Globus pallidus (tissue), 1 donor: Measurements from ENCODE around the gene GPC6.

Experiments used
- DNase-seq: peaks from one replicate; pipeline ENCODE4 v3.0.0-alpha.2; 2015; ENCODE audit warnings: low spot score

Gene GPC6

DNA sequence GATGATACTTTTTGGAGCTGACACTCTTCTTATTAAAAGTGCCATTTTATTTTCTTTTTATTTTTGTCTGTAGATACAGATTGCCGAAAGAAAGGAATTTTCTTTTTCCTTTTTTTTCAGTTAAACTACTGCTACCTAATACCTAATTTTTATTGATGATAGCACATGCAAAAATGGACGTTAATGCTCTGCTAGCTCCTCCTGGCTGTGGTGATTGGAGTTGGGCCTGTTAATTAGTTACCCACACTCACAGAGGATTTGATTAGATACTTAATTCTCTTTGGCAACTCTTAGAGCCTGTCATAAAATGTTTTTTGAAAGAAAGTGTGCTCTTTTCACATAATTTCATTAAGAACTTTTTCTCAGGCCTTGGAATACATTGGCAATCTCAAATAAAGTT, 886.1 kb downstream of the GPC6 start:
- no peak for DNase-seq

GRCh38 chr13:94113245-94113644, 886.6 kb downstream of the GPC6 start:
- DNase-seq = no peak

GRCh38 chr13:94114166-94114565, 887.6 kb downstream of the GPC6 start:
- DNase-seq = no peak

GRCh38 chr13:94115054-94115453, 888.4 kb downstream of the GPC6 start:
- no peak for DNase-seq

- DNase-seq = no peak
Measured at GRCh38 chr13:94119360-94119936, 892.8 kb downstream of the GPC6 start.

DNA sequence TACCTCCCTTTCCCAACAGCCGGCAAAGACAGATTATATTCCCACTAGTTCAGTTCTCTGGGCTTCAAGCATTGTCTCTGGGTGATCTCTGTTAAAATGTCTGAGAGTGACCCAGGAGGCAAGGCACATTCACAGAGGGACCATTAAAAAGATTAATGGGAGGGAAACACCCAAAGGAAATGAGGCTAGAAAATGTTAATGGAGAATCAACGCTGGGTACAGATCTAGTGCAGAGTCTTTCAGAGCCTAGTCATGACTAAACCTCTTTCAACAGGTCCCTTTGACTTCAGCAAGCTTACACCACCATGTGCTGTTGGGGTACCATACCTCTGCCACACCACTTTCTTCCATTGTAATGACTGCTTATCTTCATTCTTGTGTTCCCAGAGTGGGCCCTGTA, 894.3 kb downstream of the GPC6 start:
- no peak for DNase-seq

GRCh38 chr13:94121686-94122085, 895.1 kb downstream of the GPC6 start:
- DNase-seq = no peak

DNA sequence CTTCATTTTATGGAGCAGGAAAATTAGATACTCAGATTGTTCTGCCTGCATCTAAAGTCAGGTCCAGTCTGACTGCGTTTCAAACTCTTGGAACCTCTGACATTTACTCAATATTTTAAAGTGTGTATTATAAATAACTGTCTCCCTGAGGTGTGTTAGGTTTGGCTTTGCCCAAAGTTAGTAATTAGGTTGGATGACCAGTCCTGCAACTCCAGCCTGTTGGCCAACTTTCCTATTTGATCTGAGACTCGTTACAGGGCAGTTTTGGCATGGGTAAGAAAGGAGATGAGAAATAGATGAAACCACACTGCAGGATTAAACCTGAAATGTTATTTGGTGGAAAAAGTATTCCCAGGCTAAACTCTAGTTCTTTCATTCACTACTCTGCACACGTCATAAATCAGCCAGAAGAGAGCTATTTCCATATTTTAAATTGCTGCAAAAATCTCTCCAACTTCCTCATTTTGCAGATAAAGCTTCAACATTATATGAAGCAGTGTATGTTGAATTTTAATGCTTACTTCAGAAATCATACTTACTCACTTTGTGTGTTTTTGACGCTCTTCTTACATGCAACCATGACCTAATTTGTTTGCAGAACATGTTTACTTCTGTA, 895.8 kb downstream of the GPC6 start:
- no peak for DNase-seq

DNA sequence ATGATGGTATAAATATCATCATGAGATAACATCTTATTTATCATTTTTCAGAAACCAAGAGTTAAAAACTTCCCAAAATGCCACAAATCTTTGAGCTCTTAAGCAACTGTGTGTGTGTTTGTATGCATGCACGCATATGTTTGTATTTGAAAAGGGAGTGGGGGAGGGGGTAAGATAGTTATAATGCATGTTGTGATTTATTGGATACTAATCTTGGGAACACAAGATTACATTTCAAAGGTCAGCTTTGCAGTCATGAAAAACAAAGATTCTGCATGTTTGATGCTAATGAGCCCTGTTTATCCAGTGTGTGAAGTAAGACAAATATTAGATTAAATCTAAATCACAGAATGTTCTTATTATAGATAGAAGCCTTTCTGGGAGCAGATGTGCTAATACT, 897.0 kb downstream of the GPC6 start:
- no peak for DNase-seq

DNA sequence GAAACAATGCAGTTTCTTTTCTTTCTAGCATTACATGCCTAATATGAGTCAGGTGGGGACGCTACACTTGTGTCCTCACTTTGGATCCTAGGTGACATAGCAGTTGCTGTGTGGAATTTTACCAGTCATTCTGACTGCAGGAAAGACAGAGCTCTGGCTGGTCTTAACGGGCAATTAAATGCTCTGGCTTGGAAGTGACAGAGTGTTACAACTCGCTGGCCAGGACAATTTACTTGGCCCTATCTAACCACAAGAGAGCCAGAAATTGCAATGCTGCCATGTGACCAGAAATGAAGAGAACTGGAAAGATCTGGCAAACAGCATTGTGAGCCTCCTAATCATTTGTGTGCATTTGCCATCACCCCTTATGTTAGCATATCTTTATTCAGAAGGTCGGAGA, 901.8 kb downstream of the GPC6 start:
- peak; percentile 52 for DNase-seq

DNA sequence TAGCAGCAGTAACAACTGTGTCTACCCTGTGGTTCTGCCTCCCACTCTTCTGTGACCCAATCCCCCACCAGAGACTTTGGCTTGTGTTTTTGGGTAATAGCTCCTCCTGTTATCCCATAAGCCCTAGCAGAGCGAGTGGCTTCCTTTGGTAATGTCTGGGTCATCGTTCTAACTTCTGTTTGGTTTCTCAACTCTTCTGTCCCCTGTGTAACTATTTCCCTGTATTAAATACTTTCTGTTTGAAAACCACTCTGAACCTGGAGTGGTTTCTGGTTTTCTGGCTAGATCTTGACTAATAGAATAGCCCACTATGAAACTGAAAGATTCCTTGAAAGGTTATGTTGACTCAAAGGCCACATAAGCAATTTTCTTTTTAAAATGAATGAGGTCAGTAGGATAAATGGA, 902.9 kb downstream of the GPC6 start:
- DNase-seq = no peak

DNA sequence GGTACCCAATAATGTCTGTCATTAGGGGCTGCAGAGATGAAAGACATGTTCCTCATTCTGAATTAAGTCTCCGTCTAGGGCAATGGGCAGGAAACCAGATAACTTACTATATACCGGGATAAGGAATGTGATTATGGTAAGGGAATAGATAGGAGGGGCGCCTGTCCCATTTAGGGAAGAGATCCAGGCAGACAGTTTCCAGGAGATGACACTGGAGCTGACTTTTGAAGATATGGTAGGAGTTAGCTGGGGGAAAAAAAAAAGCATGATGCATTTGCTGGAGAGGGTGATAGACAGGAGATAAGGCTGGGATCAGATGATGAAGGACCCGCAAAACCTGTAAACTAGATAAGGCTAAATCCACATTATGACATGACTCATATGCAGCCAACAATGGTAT, 912.2 kb downstream of the GPC6 start:
- DNase-seq = no peak

DNA sequence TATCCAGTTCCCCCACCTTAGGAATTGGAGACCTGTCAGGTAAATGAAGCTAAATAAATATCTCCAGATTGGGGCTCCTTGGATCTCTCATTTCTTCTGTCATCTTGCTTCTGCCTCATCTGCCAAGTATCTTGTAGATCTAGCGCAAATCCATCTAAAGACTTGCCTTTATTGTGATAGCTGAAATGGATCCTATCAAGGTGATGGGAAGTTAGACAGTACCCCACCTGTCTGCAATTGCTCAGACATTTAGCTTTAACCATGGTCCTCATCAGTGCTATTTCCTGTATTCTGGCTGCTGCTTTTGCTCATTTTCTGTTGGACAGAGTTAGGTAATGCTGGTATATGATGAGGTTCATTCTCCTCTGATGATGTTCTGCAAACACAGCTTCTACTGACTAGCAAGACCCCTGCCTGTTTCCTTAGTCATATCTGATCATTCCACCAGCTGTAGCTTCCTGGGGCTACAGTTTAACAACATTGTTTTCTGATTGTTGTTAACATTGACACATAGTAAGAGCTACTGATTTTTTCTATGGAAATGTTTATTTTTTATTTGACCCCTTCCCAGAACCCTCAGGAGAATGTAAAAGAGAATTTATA, 912.9 kb downstream of the GPC6 start:
- DNase-seq = no peak

DNA sequence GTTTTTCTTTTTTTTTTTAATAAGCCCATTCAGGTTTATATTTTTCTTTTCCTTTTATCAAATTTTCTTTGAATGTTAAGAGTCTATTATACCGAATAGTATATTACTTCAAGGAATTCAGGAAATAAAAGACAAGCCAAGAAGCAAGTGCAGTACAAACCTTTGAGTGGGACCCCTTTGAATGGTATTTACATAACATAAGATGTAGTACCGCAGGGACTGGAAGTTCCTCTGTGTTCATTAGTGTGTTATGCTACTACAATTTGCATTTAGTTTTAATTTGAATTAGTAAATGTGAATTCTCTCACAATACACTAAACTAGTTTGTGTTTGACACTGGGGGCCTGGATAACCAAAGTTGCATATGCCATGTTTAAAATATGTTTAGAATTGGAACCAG, 913.4 kb downstream of the GPC6 start:
- DNase-seq = no peak

- no peak for DNase-seq
Measured at GRCh38 chr13:94140511-94140910, 913.9 kb downstream of the GPC6 start.

DNA sequence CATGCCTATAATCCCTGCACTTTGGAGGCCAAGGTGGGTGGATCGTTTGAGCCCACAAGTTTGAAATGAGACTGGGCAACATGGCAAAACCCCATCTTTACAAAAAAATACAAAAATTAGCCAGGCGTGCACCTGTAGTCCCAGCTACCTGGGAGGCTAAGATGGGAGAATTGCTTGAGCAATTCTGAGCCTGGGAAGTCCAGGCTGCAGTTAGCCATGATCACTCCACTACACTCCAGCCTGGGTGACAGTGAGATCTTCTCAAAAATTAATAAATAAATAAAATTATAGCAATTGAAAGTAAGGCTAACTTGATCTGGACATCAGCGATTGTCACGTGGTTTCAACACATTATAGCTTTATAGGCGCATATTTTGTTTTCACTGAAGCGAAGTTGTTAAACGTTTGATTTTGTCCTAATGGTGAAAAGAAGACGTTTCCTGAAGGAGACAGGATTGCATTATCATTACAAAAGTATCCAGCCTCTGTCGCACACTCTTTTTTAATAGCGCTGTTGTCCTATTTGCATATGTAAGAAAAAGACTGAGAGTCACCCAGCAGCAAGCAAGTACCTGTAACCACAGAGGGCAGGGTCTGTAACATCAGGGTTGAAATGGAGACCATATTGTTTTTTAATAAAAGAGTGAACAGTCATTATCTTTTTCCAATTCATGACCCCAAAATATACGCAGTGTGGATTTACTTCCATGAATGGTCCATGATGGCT, 917.2 kb downstream of the GPC6 start:
- no peak for DNase-seq

DNA sequence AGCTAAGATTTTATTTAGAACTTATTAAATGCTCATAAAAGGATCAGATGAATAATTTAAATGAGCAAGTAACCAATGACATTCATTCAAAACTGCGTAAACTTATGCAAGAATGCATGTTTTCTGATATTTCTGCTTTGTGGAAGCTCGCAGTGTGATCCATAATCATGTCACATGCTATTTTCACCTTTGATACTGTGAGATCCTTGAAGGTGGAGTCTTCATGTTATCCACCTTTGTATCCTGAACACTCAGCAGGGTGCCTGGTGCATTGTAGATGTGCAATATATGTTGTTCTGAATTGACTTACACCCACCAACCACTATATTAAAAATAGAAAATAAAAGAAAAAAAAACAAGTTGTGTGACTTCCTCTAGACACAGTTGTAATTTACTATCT, 919.4 kb downstream of the GPC6 start:
- no peak for DNase-seq

DNA sequence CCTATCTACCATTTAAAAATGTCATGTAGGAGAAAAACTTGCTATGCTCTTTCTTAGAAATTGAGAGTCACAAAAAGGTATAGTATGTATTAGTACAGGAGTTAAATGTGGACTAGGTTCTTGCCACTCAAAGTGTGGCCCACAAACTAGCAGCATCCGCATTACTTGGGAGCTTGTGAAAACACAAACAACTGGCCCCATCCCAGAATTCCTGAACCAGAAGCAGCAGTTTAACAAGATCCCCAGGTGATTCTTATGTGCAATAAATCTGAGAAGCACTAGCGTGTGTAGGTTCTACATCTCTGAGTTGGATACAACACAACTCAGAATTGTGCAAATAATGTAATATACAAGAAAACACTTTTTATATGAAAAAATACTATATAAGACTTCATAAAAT, 927.0 kb downstream of the GPC6 start:
- DNase-seq = no peak

- DNase-seq = peak; percentile 5
Measured at GRCh38 chr13:94154367-94154766, 927.8 kb downstream of the GPC6 start.

DNA sequence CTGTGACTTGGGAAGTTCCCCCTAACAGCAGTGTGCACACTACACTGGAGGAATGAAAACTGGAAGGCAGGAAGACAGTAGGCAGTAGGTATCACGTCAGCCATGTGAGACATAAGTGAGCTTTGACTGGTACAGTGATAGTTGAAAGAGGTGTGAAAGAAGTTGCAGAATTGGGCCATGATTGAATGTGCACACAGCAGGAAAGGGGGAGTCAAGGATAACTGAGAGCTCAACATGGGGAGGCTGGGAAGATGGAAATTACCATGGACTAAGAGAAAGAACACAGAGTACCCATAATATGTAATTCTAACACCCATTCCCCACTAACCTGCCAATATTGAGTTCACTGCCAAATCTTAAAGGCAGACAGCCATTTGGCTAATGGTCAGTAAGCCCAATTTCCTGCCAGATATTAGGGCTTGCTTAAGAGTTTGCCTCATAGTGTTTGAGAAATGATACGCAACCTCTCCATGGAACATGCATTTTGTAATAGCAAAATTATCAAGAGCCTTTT, 931.2 kb downstream of the GPC6 start:
- peak; percentile 32 for DNase-seq

DNA sequence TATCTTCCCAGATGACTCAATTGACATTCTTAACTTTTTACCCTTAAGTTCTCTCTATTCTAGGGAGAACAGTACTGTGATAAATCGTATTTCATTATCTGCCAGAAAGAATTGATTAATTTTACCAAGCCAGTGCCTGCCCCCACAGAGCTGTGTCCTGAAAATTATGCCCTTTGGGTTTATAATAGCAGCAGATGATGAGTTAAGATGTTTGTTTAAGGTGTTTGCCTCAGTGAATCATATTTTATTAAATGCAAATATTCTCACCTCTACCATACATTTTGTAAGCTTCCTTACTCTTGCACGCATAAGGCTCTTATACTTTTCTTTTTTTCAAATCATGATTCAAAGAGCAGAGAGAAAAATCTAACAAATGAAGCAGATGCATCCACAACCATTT, 934.3 kb downstream of the GPC6 start:
- DNase-seq = no peak

DNA sequence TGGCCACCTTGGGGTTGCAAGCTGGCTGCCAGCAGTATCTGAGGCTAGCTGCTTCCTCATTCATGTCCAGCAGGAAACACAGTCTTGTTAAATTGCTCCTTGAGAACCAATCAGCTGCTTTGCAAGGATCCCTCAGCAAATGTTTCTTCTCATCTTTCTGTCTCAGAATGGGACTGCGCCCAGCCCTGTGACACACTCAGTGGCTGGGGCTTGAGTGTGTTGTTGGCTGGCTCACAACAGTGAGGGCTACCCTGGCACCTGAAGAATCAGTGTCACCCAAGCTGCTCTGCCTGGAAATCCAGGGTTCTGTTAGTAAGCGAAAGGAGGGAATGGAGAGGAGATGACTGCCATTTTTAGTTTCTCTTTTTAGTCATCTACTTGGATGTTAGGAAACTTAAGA, 935.7 kb downstream of the GPC6 start:
- no peak for DNase-seq

DNA sequence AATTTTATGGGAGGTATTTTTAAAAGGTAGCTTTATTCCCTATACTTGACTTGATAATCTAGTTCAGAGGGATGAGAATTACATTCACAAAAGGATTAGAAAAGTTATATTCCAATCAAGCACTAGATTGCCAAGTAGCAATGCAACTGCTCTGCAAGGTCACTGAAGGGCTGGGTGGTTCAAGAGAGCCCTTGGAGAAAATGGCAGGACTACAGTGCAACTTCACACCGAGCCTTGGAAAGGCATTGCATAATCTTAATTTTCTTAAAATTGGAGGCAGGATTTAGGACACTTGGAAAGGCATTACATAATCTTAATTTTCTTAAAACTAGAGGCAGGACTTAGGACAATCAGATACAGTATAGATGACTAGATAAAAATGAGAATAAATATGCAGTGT, 936.9 kb downstream of the GPC6 start:
- no peak for DNase-seq
